Measurements from ENCODE around the gene SMC1B.
"Not testable (repeated sequence)": the region's sequence is repeated elsewhere in the genome, so short reads cannot be mapped to it uniquely, and the experiment has no call there.

Gene SMC1B

DNA sequence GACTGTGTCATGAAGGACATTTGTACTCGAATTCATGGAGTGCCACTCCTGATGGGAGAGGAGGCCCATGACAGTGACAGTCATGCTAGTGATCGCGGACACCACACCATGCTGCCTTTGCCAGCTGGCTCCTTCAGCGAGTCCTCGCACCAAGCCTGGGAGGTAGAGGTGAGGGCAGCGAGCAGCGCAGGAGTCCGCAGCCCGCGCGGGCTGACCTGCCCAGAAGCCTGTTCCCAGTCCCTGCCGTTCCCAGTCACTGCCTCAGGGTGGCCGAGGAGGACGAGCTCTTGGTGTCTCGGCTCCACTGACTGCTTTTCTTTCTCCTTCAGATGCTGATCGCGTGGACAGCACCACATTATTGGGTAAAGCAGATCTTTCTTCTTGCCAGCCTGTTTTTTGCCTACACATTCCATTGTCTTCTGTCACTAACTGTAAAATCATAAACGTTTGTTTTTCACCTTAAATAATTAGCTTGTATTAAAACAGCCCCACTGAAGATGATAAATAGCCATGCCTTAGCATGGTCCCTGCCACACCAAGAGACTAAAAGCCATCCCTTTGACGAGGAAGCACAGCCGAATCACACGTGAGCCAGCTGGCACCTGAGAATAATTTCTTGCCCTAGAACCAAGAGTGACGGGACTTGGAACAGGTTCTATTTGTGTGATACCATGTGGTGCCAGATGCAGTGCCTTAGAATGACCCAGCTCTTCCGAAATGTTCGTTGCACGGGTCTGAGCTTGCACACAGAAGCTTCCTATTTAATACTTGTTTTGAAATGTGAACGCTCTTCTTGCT lies 78.2 kb downstream of the SMC1B start:
- no peak overlapping the region for H3K4me3 Mint-ChIP-seq
- no peaks in the 10 kb centered on the region for H3K27me3 Mint-ChIP-seq
- peaks cover 19% of the 10 kb centered on the region for H3K4me1 Mint-ChIP-seq
- H3K27ac Mint-ChIP-seq = no peak overlapping the region
- peaks cover 29% of the 10 kb centered on the region for H3K36me3 Mint-ChIP-seq (ENCODE audit: low read depth)
- no peaks in the 10 kb centered on the region for H3K9me3 Mint-ChIP-seq
- no peak for DNase-seq
- ATAC-seq = no peak

DNA sequence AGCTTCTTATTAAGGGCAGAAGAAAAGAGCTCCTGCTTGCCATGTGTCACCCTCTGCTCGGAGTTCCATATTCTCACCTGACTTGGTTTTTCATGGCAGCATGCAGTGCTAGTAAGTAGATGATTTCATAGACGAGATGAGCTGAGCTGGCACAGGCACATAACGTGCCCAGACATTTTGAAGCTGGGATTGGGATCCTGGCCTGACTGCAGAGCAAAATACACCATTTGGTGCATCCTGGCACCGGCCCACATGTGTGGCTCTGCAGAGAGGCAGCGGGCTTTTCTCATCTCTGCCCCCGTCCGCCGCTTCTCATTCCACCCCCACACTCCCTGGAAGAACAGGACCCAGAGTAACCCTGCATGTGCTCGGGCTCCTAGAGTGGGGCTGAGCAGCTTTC lies 78.9 kb downstream of the SMC1B start:
- Mint-ChIP-seq H3K36me3 (ENCODE audit: low read depth) (peaks cover 30% of the 10 kb centered on the region), H3K4me3 (no peak overlapping the region), H3K9me3 (no peaks in the 10 kb centered on the region), H3K4me1 (peaks cover 16% of the 10 kb centered on the region), H3K27ac (no peak overlapping the region), H3K27me3 (no peaks in the 10 kb centered on the region)
- DNase-seq (no peak), ATAC-seq (no peak)

- no peak overlapping the region for H3K27ac Mint-ChIP-seq
- H3K4me3 Mint-ChIP-seq = no peak overlapping the region
- DNase-seq (no peak), ATAC-seq (no peak)
- peaks cover 20% of the 10 kb centered on the region for H3K4me1 Mint-ChIP-seq
- H3K36me3 Mint-ChIP-seq (ENCODE audit: low read depth) = peaks cover 33% of the 10 kb centered on the region
- H3K27me3 Mint-ChIP-seq = no peaks in the 10 kb centered on the region
- no peaks in the 10 kb centered on the region for H3K9me3 Mint-ChIP-seq
These were observed 79.3 kb downstream of the SMC1B start for GRCh38 chr22:45334068-45334467.

GRCh38 chr22:45332001-45332400 lies 81.4 kb downstream of the SMC1B start:
- Mint-ChIP-seq H3K27me3 (no peaks in the 10 kb centered on the region), H3K4me3 (no peak overlapping the region), H3K27ac (no peak overlapping the region), H3K9me3 (no peaks in the 10 kb centered on the region), H3K36me3 (ENCODE audit: low read depth) (peaks cover 33% of the 10 kb centered on the region), H3K4me1 (peaks cover 17% of the 10 kb centered on the region)
- ATAC-seq (no peak), DNase-seq (no peak)

DNA sequence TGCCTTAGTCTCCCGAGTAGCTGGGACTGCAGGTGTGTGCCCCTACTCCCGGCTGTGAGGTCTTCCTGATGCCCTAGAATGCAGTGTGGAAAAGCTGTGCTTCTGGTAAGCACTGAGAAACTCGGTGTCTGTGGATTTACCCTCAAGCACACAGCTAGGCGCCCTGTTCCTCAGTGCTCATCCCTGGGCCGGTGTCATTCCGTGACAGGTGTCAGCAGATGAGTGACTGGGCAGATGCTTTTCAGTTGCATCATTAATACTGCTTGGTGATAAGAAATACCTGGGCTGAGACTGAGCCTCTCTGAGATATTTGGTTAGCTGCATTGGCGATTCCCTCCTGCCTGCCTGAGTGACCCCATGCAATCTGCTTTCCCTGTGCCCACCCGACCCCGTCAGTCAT lies 81.9 kb downstream of the SMC1B start:
- peaks cover 31% of the 10 kb centered on the region for H3K36me3 Mint-ChIP-seq (ENCODE audit: low read depth)
- H3K9me3 Mint-ChIP-seq = no peaks in the 10 kb centered on the region
- no peak overlapping the region for H3K4me3 Mint-ChIP-seq
- no peak overlapping the region for H3K27ac Mint-ChIP-seq
- DNase-seq (no peak), ATAC-seq (no peak)
- no peaks in the 10 kb centered on the region for H3K27me3 Mint-ChIP-seq
- H3K4me1 Mint-ChIP-seq = peaks cover 12% of the 10 kb centered on the region

DNA sequence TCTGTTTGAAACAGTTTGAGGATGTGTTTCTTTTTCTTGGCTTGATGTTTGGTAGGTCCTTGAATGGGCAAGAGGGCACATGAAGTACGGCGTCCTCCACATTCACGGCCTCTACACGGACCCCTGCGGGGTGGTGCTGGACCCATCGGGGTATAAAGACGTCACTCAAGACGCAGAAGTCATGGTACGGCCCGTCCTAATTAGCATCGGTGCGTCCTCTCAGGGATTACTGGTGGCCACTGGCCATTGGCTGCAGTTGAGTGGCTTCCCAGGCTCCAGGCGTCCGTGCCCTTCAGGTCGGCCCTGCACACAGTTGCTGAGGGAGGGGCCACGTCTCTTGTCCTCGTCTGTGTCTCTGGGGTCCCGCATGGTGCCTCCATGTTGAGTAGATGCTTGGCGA lies 82.9 kb downstream of the SMC1B start:
- peaks cover 28% of the 10 kb centered on the region for H3K36me3 Mint-ChIP-seq (ENCODE audit: low read depth)
- no peaks in the 10 kb centered on the region for H3K27me3 Mint-ChIP-seq
- H3K9me3 Mint-ChIP-seq = no peaks in the 10 kb centered on the region
- ATAC-seq (no peak), DNase-seq (no peak)
- H3K4me3 Mint-ChIP-seq = no peak overlapping the region
- peaks cover 10% of the 10 kb centered on the region for H3K4me1 Mint-ChIP-seq
- H3K27ac Mint-ChIP-seq = no peak overlapping the region

- no peaks in the 10 kb centered on the region for H3K9me3 Mint-ChIP-seq
- H3K27me3 Mint-ChIP-seq = no peaks in the 10 kb centered on the region
- H3K4me3 Mint-ChIP-seq = no peak overlapping the region
- peak overlapping the region; percentile 47 for H3K27ac Mint-ChIP-seq
- DNase-seq (no peak), ATAC-seq (peak; percentile 40)
- H3K36me3 Mint-ChIP-seq (ENCODE audit: low read depth) = peaks cover 26% of the 10 kb centered on the region
- H3K4me1 Mint-ChIP-seq = peaks cover 10% of the 10 kb centered on the region
These were observed 83.9 kb downstream of the SMC1B start for GRCh38 chr22:45329530-45329936.

- Mint-ChIP-seq H3K4me3 (no peak overlapping the region), H3K36me3 (ENCODE audit: low read depth) (peaks cover 26% of the 10 kb centered on the region), H3K27me3 (no peaks in the 10 kb centered on the region), H3K4me1 (peaks cover 13% of the 10 kb centered on the region), H3K27ac (peak overlapping the region; percentile 47), H3K9me3 (no peaks in the 10 kb centered on the region)
- ATAC-seq (no peak), DNase-seq (no peak)
These were observed 84.4 kb downstream of the SMC1B start for GRCh38 chr22:45328822-45329529.

DNA sequence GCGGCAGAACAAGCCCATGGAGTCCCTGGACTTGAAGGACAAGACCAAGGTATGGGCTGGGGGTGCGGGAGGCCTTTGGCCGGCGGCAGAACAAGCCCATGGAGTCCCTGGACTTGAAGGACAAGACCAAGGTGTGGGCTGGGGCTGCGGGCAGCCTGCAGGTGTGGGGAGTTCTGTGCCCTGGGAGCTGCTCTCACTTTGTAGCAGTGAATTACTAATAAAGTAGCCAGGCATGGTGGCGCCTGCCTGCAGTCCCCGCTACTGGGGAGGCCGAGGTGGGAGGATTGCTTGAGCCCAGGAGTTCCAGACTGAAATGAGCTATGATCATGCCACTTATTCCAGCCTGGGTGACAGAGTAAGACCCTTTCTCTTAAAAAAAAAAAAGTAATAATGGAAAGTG lies 85.1 kb downstream of the SMC1B start:
- Mint-ChIP-seq H3K4me1 (peaks cover 19% of the 10 kb centered on the region), H3K36me3 (ENCODE audit: low read depth) (peaks cover 29% of the 10 kb centered on the region), H3K27ac (peak overlapping the region; percentile 47)
- H3K9me3 Mint-ChIP-seq, H3K4me3 Mint-ChIP-seq, DNase-seq, ATAC-seq, H3K27me3 Mint-ChIP-seq: not testable (repeated sequence)

GRCh38 chr22:45324311-45324711 lies 89.1 kb downstream of the SMC1B start:
- peak overlapping the region; percentile 27 for H3K27ac Mint-ChIP-seq
- no peak overlapping the region for H3K4me3 Mint-ChIP-seq
- no peaks in the 10 kb centered on the region for H3K9me3 Mint-ChIP-seq
- peaks cover 32% of the 10 kb centered on the region for H3K4me1 Mint-ChIP-seq
- peaks cover 23% of the 10 kb centered on the region for H3K36me3 Mint-ChIP-seq (ENCODE audit: low read depth)
- DNase-seq (no peak), ATAC-seq (no peak)
- H3K27me3 Mint-ChIP-seq = no peaks in the 10 kb centered on the region

GRCh38 chr22:45323695-45324094 lies 89.7 kb downstream of the SMC1B start:
- Mint-ChIP-seq H3K27me3 (no peaks in the 10 kb centered on the region), H3K4me3 (no peak overlapping the region), H3K9me3 (no peaks in the 10 kb centered on the region), H3K4me1 (peaks cover 33% of the 10 kb centered on the region), H3K27ac (peak overlapping the region; percentile 27), H3K36me3 (ENCODE audit: low read depth) (peaks cover 18% of the 10 kb centered on the region)
- DNase-seq (no peak), ATAC-seq (no peak)

- peaks cover 18% of the 10 kb centered on the region for H3K36me3 Mint-ChIP-seq (ENCODE audit: low read depth)
- H3K27me3 Mint-ChIP-seq = no peaks in the 10 kb centered on the region
- no peak overlapping the region for H3K27ac Mint-ChIP-seq
These were observed 90.4 kb downstream of the SMC1B start for GRCh38 chr22:45322873-45323525.

GRCh38 chr22:45321827-45322226 lies 91.6 kb downstream of the SMC1B start:
- ATAC-seq (no peak), DNase-seq (no peak)
- Mint-ChIP-seq H3K27ac (no peak overlapping the region), H3K4me3 (no peak overlapping the region), H3K27me3 (no peaks in the 10 kb centered on the region), H3K4me1 (peaks cover 51% of the 10 kb centered on the region), H3K9me3 (no peaks in the 10 kb centered on the region), H3K36me3 (ENCODE audit: low read depth) (peaks cover 14% of the 10 kb centered on the region)

More at GRCh38 chr22:45322873-45323525, 90.4 kb downstream of the SMC1B start:
- DNase-seq = no peak
- ATAC-seq = no peak
- H3K4me1 Mint-ChIP-seq = peaks cover 40% of the 10 kb centered on the region
- H3K4me3 Mint-ChIP-seq = no peak overlapping the region
- no peaks in the 10 kb centered on the region for H3K9me3 Mint-ChIP-seq

GRCh38 chr22:45320357-45320976 lies 92.9 kb downstream of the SMC1B start:
- DNase-seq = no peak
- Mint-ChIP-seq H3K9me3 (no peaks in the 10 kb centered on the region), H3K4me3 (no peak overlapping the region), H3K36me3 (ENCODE audit: low read depth) (peaks cover 9% of the 10 kb centered on the region), H3K27ac (peak overlapping the region; percentile 97), H3K27me3 (no peaks in the 10 kb centered on the region), H3K4me1 (peaks cover 61% of the 10 kb centered on the region)
- no peak for ATAC-seq

Data from activated naive CD8-positive, alpha-beta T cell treated with anti-CD3 and anti-CD28 coated beads, Interleukin-2, amount 50 U/mL, for 24 hours (primary cell).